Kidney tubule cell (primary cell): ENCODE data around the gene NEMP2.
A peak's percentile ranks its signal among the peaks of the same experiment; 100 is the strongest.
"Not testable (repeated sequence)": the region's sequence is repeated elsewhere in the genome, so short reads cannot be mapped to it uniquely, and the experiment has no call there.

Experiments used
- DNase-seq: peaks from one replicate; pipeline ENCODE4 v3.0.0-alpha.2; 2018; ENCODE audit warnings: low spot score

Gene NEMP2

GRCh38 chr2:190489475-190489874 lies 45.0 kb downstream of the NEMP2 start:
- DNase-seq, result no peak

- DNase-seq, result no peak
These were observed 45.8 kb downstream of the NEMP2 start for GRCh38 chr2:190488516-190489233.

DNA sequence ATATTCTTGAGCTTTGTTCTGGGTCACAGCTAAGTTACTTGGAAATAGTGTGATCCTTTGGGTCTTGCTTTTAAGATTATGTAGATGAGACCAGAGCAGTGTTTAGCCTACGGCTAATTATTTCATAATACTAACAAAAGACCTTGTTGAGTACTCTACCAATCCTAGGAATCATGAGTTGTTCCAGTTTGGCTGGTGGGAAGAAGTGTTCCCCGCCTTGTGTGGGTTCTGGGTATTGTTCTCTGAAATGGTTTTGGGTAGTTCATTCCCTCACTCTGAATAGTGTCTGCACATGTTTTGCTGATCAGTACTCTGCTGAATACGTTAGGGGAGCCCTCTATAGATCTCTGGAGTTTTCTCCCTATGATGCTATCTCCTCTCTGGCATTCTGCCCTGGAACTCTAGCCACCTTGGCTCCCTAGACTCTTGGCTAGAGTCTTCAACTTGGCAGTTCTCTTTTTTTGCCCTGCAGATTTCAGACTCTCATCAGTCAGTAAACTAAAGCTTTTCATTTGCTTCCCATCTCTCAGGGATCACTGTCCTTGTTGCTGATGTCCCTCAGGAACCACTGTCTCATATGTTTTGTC lies 48.4 kb downstream of the NEMP2 start:
- no peak for DNase-seq

DNA sequence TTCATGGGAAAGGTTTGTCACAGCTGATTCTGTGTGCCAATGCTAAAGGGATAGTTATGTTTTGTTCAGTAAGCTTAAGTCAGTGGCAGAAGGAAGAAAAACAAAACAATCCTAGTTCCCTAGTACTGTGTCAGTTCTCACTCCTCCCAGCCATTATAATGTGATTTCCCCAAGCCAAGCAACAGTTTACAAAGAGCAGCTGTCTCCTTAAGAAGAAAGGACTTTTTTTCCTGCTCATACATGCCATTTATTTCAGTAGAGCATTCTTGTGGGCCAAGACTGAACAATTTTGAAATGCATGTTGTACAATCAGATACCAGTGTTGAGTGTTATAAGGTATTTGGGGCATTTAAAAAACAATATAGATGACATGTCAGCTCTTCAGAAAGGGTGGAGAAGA lies 52.1 kb downstream of the NEMP2 start:
- no peak for DNase-seq

- no peak for DNase-seq
These were observed 53.2 kb downstream of the NEMP2 start for GRCh38 chr2:190481339-190481738.

DNA sequence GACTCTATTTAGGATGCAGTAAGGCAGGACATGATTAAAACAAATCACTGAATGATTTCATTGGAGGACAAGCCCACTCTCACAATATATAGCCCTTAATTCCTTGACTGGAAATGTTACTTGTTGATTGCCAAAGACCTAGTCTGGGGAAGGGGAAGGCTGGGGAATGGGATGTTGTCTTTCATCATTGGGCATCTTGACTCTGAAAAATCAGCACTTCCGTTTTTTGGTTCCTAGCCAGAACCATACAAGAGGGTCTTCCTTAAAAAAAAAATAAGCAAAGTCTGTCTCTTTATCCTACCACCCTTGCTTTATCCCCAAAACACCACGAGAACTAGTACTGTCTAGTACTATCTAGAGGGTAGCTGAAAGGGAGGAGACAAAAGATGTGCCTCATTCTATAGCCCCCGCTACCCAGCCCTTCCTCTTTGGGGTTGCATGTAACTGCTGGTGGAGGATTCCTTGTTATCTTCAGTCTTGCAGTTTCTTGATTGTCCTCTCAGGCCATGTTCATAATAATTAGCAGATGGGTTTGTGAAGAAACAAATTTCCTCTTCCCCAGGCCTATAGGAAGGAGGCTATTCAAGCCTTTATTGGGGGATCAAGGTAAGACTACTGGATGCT lies 55.8 kb downstream of the NEMP2 start:
- DNase-seq, result no peak

GRCh38 chr2:190477661-190478454 lies 56.7 kb downstream of the NEMP2 start:
- no peak for DNase-seq

- DNase-seq, result no peak
These were observed 64.2 kb downstream of the NEMP2 start for GRCh38 chr2:190470256-190470826.

DNA sequence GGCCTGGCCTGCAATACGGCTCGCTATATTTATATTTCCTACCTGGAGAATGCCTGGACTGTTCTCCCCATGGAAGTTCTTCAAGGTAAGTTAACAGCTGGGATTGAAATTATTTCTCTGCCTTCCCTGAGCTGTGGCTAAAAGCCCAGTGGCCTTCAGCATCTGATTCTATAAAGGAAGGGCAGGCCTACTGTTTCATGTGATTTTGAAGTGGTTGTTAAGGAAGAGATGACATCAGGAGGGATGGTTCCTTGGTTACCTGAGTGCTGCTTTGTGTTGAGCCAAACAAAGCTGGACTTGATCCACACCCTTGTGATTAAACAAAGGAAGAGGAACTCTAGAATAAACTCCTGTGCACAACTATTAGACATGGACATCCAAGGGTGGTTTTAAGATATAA lies 64.8 kb downstream of the NEMP2 start:
- peak; percentile 81 for DNase-seq

GRCh38 chr2:190468814-190469569 lies 65.5 kb downstream of the NEMP2 start:
- DNase-seq, result peak; percentile 86

- not testable (repeated sequence) for DNase-seq
These were observed 66.2 kb downstream of the NEMP2 start for GRCh38 chr2:190468354-190468753.

DNA sequence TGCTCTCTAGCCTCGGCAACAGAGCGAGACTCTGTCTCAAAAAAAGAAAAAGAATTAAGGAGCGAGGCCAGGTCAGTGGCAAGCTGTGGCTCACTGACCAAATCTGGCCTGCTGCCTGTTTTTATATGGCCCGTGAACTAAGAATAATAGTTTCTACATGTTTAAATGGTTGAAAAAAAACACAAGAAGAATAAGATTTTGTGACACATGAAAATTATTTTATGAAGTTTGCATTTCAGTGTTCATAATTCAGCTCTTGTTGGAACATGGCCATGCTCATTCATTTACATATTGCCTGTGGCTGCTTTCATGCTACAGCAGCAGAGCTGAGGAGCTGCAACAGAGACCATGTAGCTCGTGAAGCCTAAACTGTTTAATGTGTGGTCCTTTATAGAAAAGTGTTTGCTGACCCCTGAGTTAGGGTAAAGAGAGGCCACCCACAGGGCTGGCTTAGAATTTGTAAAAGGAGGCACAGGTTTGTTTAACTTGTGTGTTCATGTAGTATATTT lies 66.9 kb downstream of the NEMP2 start:
- DNase-seq, result peak; percentile 10

DNA sequence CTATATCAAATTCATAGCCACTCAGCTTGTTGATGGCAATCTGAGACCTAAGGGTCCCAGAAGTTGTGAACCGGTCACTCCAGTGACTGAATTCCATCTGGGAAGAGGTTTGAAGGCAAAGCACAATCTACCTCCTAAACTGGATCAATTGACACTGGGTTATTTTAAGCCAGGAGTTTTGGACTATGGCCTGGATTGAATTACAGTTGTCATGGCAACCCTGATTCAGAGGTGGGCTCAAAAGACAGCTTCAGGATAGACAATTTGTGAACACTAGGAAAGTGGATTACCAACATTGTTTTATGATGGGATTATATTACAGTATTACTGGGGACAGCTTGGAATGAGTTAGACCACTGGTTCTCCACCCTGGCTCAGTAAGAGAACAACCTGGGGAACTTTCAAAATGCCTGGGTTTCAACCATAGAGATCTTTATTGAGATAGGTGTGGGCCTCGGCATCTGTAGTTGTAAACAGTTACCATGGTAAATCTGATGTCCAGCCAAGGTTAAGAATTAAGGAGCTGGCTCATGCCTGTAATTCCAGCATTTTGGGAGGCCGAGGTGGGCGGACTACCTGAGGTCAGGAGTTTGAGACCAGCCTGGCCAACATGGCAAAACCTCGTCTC lies 67.6 kb downstream of the NEMP2 start:
- DNase-seq, result no peak

DNA sequence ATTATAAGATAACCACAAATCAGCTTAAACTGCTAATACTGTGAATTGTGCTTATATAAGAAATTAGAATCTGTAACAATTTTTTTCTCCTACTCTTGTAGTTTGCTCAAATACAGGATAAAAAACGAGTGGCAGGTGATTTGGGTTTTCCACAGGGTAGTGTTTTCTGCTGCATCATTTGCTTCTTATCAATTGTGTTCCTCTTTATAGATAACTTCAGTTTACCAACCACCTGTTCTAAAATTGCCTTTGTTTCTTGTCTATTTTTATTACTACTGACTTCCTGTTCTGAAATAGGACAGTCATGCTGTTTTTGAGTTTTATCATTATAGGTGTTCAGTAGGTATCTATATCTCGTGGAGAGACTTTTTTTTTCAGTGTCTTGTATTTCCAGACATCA lies 69.5 kb downstream of the NEMP2 start:
- no peak for DNase-seq

- DNase-seq, result no peak
These were observed 71.9 kb downstream of the NEMP2 start for GRCh38 chr2:190462611-190463010.

DNA sequence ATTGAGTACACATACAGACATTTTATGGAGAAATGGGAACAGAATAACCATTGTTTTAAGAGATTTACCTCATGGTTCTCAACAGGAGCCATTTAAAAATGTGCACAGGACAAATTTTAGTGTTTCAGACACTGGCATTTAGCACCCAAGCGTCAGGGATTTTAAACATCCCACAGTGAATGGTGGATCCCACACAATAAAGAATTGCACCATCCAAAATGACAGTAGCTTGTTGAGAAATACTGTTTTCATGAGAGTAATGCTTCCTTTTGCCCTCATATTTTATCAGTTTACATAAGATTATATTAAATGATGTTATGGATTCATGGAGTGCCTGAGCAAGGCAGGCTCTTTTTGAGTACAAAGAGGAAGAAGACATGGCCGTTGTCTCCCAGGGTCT lies 72.3 kb downstream of the NEMP2 start:
- DNase-seq, result no peak

DNA sequence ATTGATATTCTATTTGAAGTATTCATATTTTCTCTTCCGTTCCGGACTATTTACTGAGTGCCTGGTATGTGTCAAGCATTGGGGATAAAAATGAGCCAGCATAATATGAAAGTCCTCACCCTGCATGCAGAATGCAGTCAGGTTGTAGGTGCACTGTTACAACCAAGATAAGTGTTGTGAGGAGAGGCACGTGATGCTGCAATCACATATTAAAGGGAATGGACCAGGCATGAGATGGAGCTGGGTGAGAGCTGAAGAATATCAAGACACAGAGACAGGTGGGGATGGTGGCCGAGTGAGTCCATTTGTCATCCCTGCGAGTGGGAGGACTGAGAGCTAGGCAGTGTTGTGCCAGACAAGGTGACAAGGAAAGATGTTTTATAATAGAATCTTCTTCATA lies 74.0 kb downstream of the NEMP2 start:
- no peak for DNase-seq

- no peak for DNase-seq
These were observed 74.6 kb downstream of the NEMP2 start for GRCh38 chr2:190459881-190460280.

DNA sequence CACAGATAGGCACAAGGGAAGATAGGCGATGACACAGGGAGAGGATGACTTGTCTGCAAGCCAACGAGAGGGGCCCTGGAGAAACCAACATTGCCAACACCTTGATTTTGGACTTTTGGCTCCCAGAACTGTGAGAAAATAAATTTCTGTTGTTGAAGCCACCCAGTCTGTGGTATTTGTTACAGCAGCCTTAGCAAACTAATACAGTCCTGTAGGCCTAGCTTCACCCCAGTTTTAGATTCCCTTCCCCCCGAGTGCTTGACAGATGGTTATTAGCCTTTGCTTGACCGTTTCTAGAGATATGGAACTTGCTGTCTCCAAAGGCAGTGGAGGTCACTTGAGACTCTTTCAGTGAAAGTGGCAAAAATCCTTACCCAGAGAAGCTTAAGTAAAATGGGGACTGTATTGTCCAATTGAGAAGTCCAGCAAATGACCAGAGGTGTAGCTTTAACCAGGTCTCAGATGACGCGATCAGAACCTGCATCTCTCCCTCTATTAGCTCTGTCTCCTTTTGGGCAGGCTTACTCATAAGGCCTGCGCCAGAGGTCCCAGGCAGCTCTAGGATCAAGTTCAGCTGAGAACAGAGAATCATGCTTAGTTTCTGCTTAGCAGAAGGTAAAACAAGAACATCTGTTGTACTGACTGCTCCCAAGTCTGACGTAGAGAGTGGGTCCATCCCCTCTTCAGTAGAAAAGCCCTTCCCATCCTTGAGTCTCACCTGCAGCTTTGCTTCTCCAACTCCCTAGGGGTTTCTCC lies 76.0 kb downstream of the NEMP2 start:
- DNase-seq, result no peak

- no peak for DNase-seq
These were observed 77.3 kb downstream of the NEMP2 start for GRCh38 chr2:190457256-190457655.
